Neuronal stem cell (in vitro differentiated cells): ENCODE results near the gene STN1.

Source experiments
- DNase-seq: peaks from one replicate; pipeline ENCODE4 v3.0.0-alpha.2; 2013; ENCODE audit warnings: low spot score
- H2AFZ ChIP-seq: one replicate; pipeline ENCODE4 v1.6.1; 2013; ENCODE audit warnings: mild to moderate bottlenecking, low read length, inconsistent platforms
- H2AK5ac ChIP-seq: 2 replicates; pipeline ENCODE4 v1.6.1; 2013; ENCODE audit warnings: low read depth, mild to moderate bottlenecking, inconsistent platforms, low read length, moderate library complexity, mixed read lengths
- H2BK120ac ChIP-seq: 2 replicates; pipeline ENCODE4 v1.6.1; 2013; ENCODE audit warnings: low read depth, mild to moderate bottlenecking, inconsistent platforms, low read length, moderate library complexity, mixed read lengths
- H2BK12ac ChIP-seq: one replicate; pipeline ENCODE4 v1.6.1; 2013; ENCODE audit warnings: low read length, inconsistent platforms
- H2BK15ac ChIP-seq: 2 replicates; pipeline ENCODE4 v1.6.1; 2013; ENCODE audit warnings: mild to moderate bottlenecking, low read length, inconsistent platforms, mixed read lengths
- H2BK5ac ChIP-seq: one replicate; pipeline ENCODE4 v1.6.1; 2013; ENCODE audit warnings: inconsistent platforms, mild to moderate bottlenecking, low read length, moderate library complexity
- H3K14ac ChIP-seq: one replicate; pipeline ENCODE4 v1.6.1; 2013; ENCODE audit warnings: low read length, inconsistent platforms
- H3K18ac ChIP-seq: 2 replicates; pipeline ENCODE4 v1.6.1; 2013; ENCODE audit warnings: low read length, inconsistent platforms
- H3K23ac ChIP-seq: 2 replicates; pipeline ENCODE4 v1.6.1; 2013; ENCODE audit warnings: low read depth, mild to moderate bottlenecking, mixed read lengths, low read length, inconsistent platforms; ENCODE audit not compliant: poor library complexity
- H3K27ac ChIP-seq: replicated peaks from 3 replicates; pipeline ENCODE4 v1.5.1; 2013; ENCODE audit warnings: low read length, inconsistent platforms
- H3K27me3 ChIP-seq, 3 experiments: 2 replicates each; pipeline ENCODE4 v1.6.1; 2013; ENCODE audit warnings: low read length in 3 of 3, mild to moderate bottlenecking in 2 of 3, inconsistent platforms in 1 of 3, low read depth in 1 of 3, mixed read lengths in 1 of 3, moderate library complexity in 1 of 3; ENCODE audit not compliant: control insufficient read depth in 3 of 3, insufficient read depth in 3 of 3
- H3K36me3 ChIP-seq, 2 donors: replicated peaks in 1 of 2; 2 replicates each; pipeline ENCODE4 v1.6.1; 2013; ENCODE audit warnings: low read length in 2 of 2; ENCODE audit not compliant: control insufficient read depth in 2 of 2, insufficient read depth in 2 of 2
- H3K4ac ChIP-seq: 2 replicates; pipeline ENCODE4 v1.6.1; 2013; ENCODE audit warnings: inconsistent platforms, mild to moderate bottlenecking, low read length, moderate library complexity
- H3K4me1 ChIP-seq, 2 donors: 1 replicate in 1 of 2; 2 replicates in 1 of 2; pipeline ENCODE4 v1.6.1; 2013; ENCODE audit warnings: low read length in 2 of 2, low read depth in 1 of 2; ENCODE audit not compliant: control insufficient read depth in 2 of 2, insufficient read depth in 1 of 2
- H3K4me2 ChIP-seq: one replicate; pipeline ENCODE4 v1.6.1; 2013; ENCODE audit warnings: mild to moderate bottlenecking, low read length, inconsistent platforms; ENCODE audit not compliant: insufficient read depth, poor library complexity, severe bottlenecking
- H3K4me3 ChIP-seq, 2 donors: 2 replicates each; pipeline ENCODE4 v1.5.1; 2013; ENCODE audit warnings: low read length in 2 of 2, mild to moderate bottlenecking in 2 of 2, inconsistent platforms in 1 of 2, moderate library complexity in 1 of 2
- H3K79me1 ChIP-seq: one replicate; pipeline ENCODE4 v1.6.1; 2013; ENCODE audit warnings: low read depth, mild to moderate bottlenecking, inconsistent platforms, low read length, moderate library complexity
- H3K9ac ChIP-seq: one replicate; pipeline ENCODE4 v1.6.1; 2013; ENCODE audit warnings: mild to moderate bottlenecking, low read depth, low read length, inconsistent platforms; ENCODE audit not compliant: poor library complexity
- H3K9me3 ChIP-seq, 2 donors: replicated peaks in 1 of 2; 2 replicates each; pipeline versions ENCODE3 to v1.6.1; 2013; ENCODE audit warnings: low read length in 2 of 2, mild to moderate bottlenecking in 2 of 2, inconsistent platforms in 1 of 2, low read depth in 1 of 2, mixed read lengths in 1 of 2, moderate library complexity in 1 of 2; ENCODE audit not compliant: control insufficient read depth in 2 of 2, insufficient read depth in 1 of 2
- H4K8ac ChIP-seq: one replicate; pipeline ENCODE4 v1.6.1; 2013; ENCODE audit warnings: low read depth, mild to moderate bottlenecking, inconsistent platforms, low read length, moderate library complexity
- H4K91ac ChIP-seq: one replicate; pipeline ENCODE4 v1.6.1; 2013; ENCODE audit warnings: low read length, low read depth, mild to moderate bottlenecking, inconsistent platforms; ENCODE audit not compliant: poor library complexity
- WGBS, 2 donors: extraction: QIAGEN DNeasy Blood & Tissue Kit; methylation state at CpG; one replicate each; pipeline ENCODE4 v1.1.7; 2013; ENCODE audit warnings: missing lambda C conversion rate in 2 of 2, mixed read lengths in 1 of 2; ENCODE audit not compliant: insufficient read length in 2 of 2, insufficient replicate concordance in 1 of 2; ENCODE audit errors: extremely low coverage in 2 of 2; 5-methylcytosine and 5-hydroxymethylcytosine counted together

The STN1 gene

DNA sequence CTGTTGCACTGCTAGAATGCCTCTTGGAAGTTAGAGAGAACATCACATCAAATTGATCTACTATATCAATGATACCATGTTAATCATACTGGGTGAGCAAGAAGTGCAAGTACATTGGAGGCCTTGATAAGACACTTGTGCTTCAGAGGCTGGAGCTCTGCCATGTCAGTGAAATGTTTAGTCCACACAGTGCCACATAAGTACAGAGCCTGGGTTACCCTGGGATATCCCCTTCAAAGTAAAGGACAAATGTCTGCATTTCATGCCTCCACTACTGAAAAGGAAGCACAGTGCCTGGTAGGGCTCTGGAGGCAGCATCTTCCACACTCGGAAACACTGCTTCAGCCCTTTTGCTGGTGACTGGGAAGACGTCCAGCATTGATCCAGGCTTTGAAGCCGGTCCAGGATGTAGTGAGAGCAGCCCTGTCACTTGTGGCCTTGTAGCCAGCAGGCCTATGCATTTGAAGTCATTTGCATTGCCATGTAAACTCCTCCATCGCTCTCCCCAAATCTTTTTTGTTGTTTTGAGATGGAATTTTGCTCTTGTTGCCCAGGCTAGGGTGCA lies 15.7 kb upstream of the STN1 start:
- H3K36me3 ChIP-seq: no peaks in the 10 kb centered on the region
- no peak for DNase-seq
- peak overlapping the region; percentile 18 for H2AFZ ChIP-seq
- H4K91ac ChIP-seq: no peak overlapping the region
- H3K18ac ChIP-seq: no peak overlapping the region
- H2BK12ac ChIP-seq: no peak overlapping the region
- H3K27me3 ChIP-seq: peaks cover 0 to 12% (median 0%) of the 10 kb centered on the region in 3 experiments
- no peak overlapping the region for H3K23ac ChIP-seq
- no peak overlapping the region for H2BK120ac ChIP-seq
- H2AK5ac ChIP-seq: no peak overlapping the region
- H3K4me1 ChIP-seq: no peaks in the 10 kb centered on the region
- H3K14ac ChIP-seq: no peak overlapping the region
- no peaks in the 10 kb centered on the region for H3K79me1 ChIP-seq
- no peaks in the 10 kb centered on the region for H3K9me3 ChIP-seq
- WGBS, 2 donors: no CpG with 5 or more reads among the region's 4 CpGs
- no peak overlapping the region for H2BK15ac ChIP-seq
- no peak overlapping the region for H3K4ac ChIP-seq
- H3K4me3 ChIP-seq: no peak overlapping the region
- no peak overlapping the region for H3K27ac ChIP-seq
- H4K8ac ChIP-seq: no peak overlapping the region
- no peak overlapping the region for H3K4me2 ChIP-seq
- H3K9ac ChIP-seq: no peak overlapping the region
- no peak overlapping the region for H2BK5ac ChIP-seq

- Histone ChIP-seq H3K4ac (no peak overlapping the region), H3K36me3 (no peaks in the 10 kb centered on the region), H3K27me3 (peaks cover 0 to 12% (median 0%) of the 10 kb centered on the region in 3 experiments), H3K27ac (no peak overlapping the region), H2AK5ac (no peak overlapping the region), H3K14ac (no peak overlapping the region), H2BK15ac (no peak overlapping the region), H3K9ac (no peak overlapping the region), H2BK120ac (no peak overlapping the region), H3K18ac (no peak overlapping the region), H3K4me1 (no peaks in the 10 kb centered on the region), H3K4me2 (no peak overlapping the region), H4K91ac (no peak overlapping the region), H4K8ac (no peak overlapping the region), H3K79me1 (no peaks in the 10 kb centered on the region), H3K4me3 (no peak overlapping the region), H2BK5ac (no peak overlapping the region), H2BK12ac (no peak overlapping the region), H3K23ac (no peak overlapping the region), H3K9me3 (no peaks in the 10 kb centered on the region), H2AFZ (no peak overlapping the region)
- no CpG with 5 or more reads among the region's 3 CpGs for WGBS, 2 donors
- no peak for DNase-seq
Observed at GRCh38 chr10:103932971-103933370, 15.0 kb upstream of the STN1 start.

- WGBS, 2 donors: no CpG with 5 or more reads among the region's 7 CpGs
- no peak overlapping the region for H3K23ac ChIP-seq
- DNase-seq: no peak
- no peak overlapping the region for H2AK5ac ChIP-seq
- no peak overlapping the region for H3K4me2 ChIP-seq
- no peaks in the 10 kb centered on the region for H3K79me1 ChIP-seq
- no peak overlapping the region for H4K91ac ChIP-seq
- no peak overlapping the region for H2BK15ac ChIP-seq
- H3K9ac ChIP-seq: no peak overlapping the region
- no peak overlapping the region for H3K14ac ChIP-seq
- H3K4me3 ChIP-seq: no peak overlapping the region
- H3K27ac ChIP-seq: no peak overlapping the region
- no peak overlapping the region for H2BK12ac ChIP-seq
- no peak overlapping the region for H2BK5ac ChIP-seq
- no peak overlapping the region for H4K8ac ChIP-seq
- no peaks in the 10 kb centered on the region for H3K36me3 ChIP-seq
- no peak overlapping the region for H2AFZ ChIP-seq
- H2BK120ac ChIP-seq: no peak overlapping the region
- no peak overlapping the region for H3K4ac ChIP-seq
- no peaks in the 10 kb centered on the region for H3K9me3 ChIP-seq
- no peaks in the 10 kb centered on the region for H3K4me1 ChIP-seq
- H3K18ac ChIP-seq: no peak overlapping the region
- H3K27me3 ChIP-seq: peaks cover 0 to 12% (median 0%) of the 10 kb centered on the region in 3 experiments
Observed at GRCh38 chr10:103932271-103932670, 14.3 kb upstream of the STN1 start.

- no peak overlapping the region for H4K8ac ChIP-seq
- no peak overlapping the region for H3K14ac ChIP-seq
- H2BK15ac ChIP-seq: no peak overlapping the region
- H3K4me2 ChIP-seq: no peak overlapping the region
- H2AFZ ChIP-seq: no peak overlapping the region
- H3K23ac ChIP-seq: no peak overlapping the region
- no peak overlapping the region for H2BK12ac ChIP-seq
- H4K91ac ChIP-seq: no peak overlapping the region
- no peaks in the 10 kb centered on the region for H3K9me3 ChIP-seq
- H3K4ac ChIP-seq: no peak overlapping the region
- no peak overlapping the region for H3K27ac ChIP-seq
- no peak overlapping the region for H2BK5ac ChIP-seq
- no peak overlapping the region for H3K4me3 ChIP-seq
- H3K36me3 ChIP-seq: no peaks in the 10 kb centered on the region
- H3K18ac ChIP-seq: no peak overlapping the region
- no peak overlapping the region for H2BK120ac ChIP-seq
- H3K9ac ChIP-seq: no peak overlapping the region
- DNase-seq: no peak
- no peaks in the 10 kb centered on the region for H3K79me1 ChIP-seq
- H2AK5ac ChIP-seq: no peak overlapping the region
- WGBS, 2 donors: no CpG with 5 or more reads among the region's 2 CpGs
- H3K4me1 ChIP-seq: no peaks in the 10 kb centered on the region
- H3K27me3 ChIP-seq: peaks cover 0 to 12% (median 0%) of the 10 kb centered on the region in 3 experiments
Observed at GRCh38 chr10:103931603-103932002, 13.6 kb upstream of the STN1 start.
